ENCODE measurements around the gene CALHM4. TPM values are rescaled to one million over a fixed set of nuclear protein-coding genes. Genes with fewer than 3 reads are reported as not detected.

CALHM4 gene
- total RNA-seq, 4 donors from 2014 or later = 1.8 to 12.5 (median 2.6) TPM; not detected in 1

- WGBS = 97% methylated on average over 4 of the region's 4 CpGs
- no peak overlapping the region for H3K4me3 ChIP-seq
- H3K36me3 ChIP-seq = peaks cover 11% of the 10 kb centered on the region
- no peak for DNase-seq (ENCODE audit: low spot score in 2 of 2)
- no peak overlapping the region for H3K27ac ChIP-seq
- H3K4me1 ChIP-seq = no peaks in the 10 kb centered on the region
- H3K27me3 ChIP-seq = no peaks in the 10 kb centered on the region
- no peaks in the 10 kb centered on the region for H3K9me3 ChIP-seq
- TF ChIP-seq EP300 (IDR thresholded peaks at IDR 0.05) (no peak), POLR2AphosphoS5 (IDR thresholded peaks at IDR 0.05) (no peak)
Observed at GRCh38 chr6:116605935-116606334, 52.4 kb downstream of the CALHM4 start.

Other genes with a start within 250 kb of the CALHM4 start
- 10 to 100 TPM; 36.0 to 40.0 (median 37.2) TPM for gene DSE, start 182.8 kb upstream of the CALHM4 start, total RNA-seq
- gene CALHM6, start 92.4 kb upstream of the CALHM4 start, total RNA-seq = 1 to 10 TPM in 2 of 4 donors, under 1 TPM in 1, not detected in 1; 0.76 to 4.1 (median 1.2) TPM
- gene CALHM5, start 42.1 kb upstream of the CALHM4 start, total RNA-seq = 1 to 10 TPM in 3 of 4 donors, under 1 TPM in 1; 0.89 to 5.9 (median 1.4) TPM
- not detected for gene TRAPPC3L, start 8.1 kb upstream of the CALHM4 start, total RNA-seq
- 10 to 100 TPM; 24.6 to 38.1 (median 27.1) TPM for gene RWDD1, start 17.8 kb downstream of the CALHM4 start, total RNA-seq
- gene RSPH4A, start 62.7 kb downstream of the CALHM4 start, total RNA-seq = 1 to 10 TPM in 1 of 4 donors, under 1 TPM in 2, not detected in 1; 0.25 to 2.0 (median 0.81) TPM
- gene ZUP1, start 115.0 kb downstream of the CALHM4 start, total RNA-seq = 10 to 100 TPM in 2 of 4 donors, 1 to 10 TPM in 2; 8.9 to 17.3 (median 9.6) TPM
- gene KPNA5, start 127.5 kb downstream of the CALHM4 start, total RNA-seq = 10 to 100 TPM in 2 of 4 donors, 1 to 10 TPM in 2; 6.1 to 11.8 (median 9.6) TPM
- 1 to 10 TPM; 1.4 to 4.1 (median 1.8) TPM for gene FAM162B, start 212.0 kb downstream of the CALHM4 start, total RNA-seq